AG20443 (cell line): ENCODE measurements around the gene STK32B.
A peak's percentile ranks its signal among the peaks of the same experiment; 100 is the strongest.

Source experiments
- DNase-seq: peaks from one replicate; pipeline ENCODE4 v3.0.0; 2012; ENCODE audit warnings: low spot score, mixed read lengths

STK32B gene

DNA sequence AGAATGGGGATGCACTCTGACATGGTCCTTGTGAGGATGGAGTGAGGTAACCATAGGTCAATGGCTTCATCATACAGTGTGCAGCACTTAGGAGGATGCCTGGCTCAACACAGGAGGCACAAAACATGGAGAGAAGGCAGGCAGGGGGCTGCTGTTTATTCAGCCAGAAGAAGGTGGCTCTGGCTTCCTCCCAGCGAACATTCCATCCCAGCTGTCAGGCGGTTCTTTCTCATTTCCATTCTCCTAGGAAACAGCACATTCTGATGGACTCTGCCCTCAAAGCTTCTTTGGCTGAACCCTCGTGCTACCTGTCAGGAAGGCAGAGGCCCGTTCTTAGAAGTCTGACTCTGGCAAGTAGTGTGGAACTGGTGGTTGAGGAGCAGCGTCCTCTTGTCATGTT lies 18.6 kb downstream of the STK32B start:
- no peak for DNase-seq

DNA sequence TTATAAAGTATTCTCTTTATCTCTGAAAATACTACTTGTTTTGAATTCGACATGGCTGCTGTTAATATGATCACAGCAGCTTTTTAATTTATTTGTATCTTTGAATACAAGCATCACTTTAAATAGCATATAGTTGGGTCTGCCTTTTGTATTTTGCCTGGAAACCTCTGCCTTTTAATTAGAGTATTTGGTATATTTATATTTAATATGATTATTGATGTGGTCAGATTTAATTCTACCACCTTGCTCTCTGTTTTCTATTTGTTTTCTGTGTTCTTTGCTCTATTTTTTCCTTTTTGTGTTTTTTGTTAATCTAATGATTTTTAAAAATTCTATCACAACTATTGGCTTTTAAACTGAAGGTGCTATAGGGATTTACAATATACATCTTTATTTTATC lies 21.7 kb downstream of the STK32B start:
- DNase-seq: no peak

DNA sequence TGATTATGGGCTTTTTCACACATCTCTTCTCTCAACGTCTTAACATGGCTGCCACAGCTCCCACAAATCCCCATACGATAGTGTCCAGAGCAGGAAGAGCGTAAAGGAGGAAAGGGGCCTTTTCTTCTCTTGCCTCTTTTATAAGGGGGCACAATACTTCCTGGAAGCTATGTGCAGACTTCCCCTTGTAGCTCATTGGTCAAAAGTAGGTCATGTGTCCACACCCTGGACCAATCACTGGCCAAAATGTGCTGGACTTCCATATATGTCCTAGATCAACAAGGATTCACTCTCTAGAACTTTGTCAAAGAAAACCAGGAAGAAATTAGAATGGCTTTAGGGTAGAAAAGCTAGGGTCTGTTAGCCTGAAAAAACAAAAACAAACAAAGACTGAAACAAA lies 26.7 kb downstream of the STK32B start:
- no peak for DNase-seq

DNA sequence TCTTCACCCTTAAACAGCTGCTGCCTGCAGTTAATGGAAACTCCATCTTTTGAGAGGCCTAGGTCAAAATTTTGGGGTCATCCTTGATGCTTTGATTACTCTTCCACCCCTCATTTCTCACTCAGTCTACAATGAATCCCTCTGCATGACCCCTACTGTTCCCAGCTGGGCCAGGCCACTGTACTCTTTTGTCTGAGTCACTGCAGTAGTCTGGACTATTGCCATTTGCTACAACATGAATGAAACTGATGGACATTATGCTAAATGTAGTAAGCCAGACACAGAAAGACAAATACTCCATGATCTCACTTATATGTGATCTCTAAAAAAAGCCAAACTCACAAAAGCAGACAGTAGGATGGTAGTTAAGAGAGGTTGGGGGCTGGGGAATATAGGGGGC lies 28.3 kb downstream of the STK32B start:
- DNase-seq: peak; percentile 29

DNA sequence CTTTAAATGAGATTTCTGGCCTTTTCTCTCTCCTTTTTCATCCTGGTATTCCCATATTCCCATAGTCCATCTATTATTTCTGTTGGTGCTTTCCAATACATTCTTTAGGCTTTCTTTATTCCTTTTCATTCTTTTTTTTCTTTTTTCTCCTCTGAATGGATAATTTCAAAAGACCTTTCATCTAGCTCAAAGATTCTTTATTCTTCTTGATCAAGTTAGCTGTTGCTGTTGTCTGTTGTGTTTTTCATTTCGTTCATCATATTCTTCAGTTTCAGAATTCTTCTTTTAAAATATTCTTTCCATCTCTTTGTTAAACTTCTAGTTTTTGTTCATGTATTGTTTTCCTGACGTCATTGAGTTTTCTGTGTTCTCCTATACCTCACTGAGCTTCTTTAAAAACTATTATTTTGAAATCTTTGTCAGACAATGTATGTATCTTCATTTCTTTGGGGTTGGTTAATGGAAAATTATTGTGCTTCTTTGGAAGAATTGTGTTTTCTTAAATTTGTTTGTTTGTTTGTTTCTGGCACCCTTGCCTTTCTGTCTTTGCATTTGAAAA lies 30.2 kb downstream of the STK32B start:
- no peak for DNase-seq

DNA sequence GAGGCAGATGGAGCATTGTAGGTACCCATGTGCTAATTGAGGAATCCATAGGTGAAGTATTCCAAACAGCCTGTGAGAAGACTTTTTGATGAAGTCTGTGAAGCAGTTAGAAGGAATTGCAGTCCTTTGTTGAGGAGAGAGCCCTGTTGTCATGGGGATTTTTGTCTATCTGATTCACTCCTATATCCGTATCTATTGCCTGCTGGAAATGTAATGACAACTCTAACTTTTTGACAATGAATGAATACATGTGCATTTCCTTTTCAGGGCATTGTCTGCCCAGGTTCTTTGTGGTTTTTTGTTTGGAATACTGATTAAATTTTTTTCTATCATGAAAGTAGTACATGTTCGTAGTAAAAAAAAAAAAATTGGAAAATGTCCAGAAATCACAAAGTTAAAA lies 31.1 kb downstream of the STK32B start:
- no peak for DNase-seq

DNA sequence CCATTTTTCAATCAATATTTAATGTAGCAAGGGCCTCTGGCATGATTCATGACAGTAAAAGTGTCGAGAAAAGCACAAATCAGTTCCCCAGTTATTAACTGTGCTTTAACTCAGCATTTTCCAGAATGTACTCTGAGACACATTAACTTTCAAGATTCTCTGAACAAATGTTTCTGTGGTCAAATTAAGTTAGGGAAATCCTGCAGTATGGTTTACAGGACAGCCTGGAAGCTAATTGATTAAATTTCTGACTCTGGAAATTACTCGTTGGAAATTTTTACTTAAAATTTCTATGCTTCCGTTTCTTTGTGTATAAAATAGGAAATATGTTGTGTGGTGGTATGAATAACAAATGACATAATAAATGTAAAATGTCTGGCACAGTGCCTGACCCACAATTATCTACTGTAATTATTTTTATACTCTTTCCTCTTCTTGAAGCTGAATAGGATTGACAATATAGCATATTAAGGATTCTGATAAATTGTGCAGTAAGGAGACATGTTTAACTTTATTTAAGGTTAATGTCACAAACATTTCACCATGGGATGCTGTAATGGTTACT lies 33.7 kb downstream of the STK32B start:
- no peak for DNase-seq

DNA sequence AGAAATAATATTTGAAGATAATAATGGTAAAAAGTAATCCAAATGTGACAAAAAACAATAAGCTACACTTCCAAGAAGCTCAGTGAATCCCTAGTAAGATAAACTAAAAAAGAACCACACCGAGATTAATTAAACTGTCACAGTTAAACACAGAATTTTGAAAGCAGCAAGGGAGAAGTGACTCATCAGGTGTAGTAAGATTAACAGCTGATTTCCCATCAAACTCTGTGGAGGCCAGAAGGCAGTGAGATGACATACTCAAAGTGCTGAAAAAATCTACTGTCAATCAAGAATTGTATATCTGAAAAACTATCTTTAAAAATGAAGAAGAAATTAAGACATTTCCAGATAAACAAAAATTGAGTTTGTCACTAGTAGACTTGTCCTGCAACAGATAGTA lies 35.3 kb downstream of the STK32B start:
- no peak for DNase-seq

DNA sequence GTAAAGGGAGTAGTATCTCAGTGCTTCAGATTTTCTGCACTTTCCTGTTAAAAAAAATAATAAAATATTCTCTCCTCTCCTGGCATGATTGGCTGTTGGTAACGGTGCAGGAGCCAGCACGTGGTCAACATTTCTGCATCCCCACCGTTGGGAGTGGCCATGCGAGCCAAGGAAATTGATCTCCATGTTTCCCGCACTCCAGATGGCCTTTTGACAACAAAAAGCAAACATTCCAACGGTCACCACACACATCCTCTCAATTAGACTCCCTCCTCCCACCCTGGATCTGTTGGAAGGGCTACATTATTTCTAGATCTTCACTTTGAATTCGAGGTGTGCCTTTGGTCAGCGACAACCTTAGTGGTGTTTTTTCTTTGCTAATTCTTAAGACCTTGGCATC lies 45.0 kb downstream of the STK32B start:
- no peak for DNase-seq

DNA sequence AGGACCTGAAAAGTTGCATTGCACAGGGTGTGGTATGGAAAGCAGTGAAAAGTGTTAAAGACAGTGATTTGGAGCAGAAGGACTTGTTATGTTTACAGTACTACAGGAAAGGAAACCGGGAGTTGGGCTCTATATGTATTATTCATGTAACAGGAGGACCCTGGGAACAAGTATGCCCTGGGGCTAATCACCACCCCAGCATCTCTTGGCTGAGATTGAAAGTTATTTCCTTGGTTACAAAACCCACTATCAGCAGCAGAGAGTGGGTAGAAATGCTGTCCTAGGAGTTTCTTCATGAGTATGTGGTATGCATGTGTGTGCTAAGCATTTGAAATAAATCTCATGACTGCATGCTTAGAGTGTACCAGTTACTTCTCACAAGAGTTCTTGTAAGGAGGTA lies 46.9 kb downstream of the STK32B start:
- DNase-seq: no peak

DNA sequence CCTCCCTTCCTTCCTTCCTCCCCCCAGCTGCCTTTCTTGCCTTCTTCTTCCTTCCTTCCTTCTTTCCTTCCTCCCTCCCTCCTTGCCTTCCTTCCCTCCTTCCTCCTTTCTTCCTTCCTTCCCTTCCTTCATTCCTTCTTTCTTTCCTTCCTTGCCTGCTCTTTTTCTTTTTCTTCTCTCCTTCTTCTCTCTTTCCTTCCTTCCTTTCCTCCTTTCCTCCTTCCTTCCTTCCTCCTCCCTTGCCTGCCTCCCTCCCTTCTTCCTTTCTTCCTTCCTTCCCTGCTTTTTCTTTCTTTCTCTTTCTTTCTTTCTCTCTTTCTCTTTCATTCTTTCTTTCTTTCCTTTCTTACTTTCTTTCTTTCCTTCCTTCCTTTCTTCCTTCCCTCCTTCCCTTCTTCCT lies 49.1 kb downstream of the STK32B start:
- no peak for DNase-seq

DNA sequence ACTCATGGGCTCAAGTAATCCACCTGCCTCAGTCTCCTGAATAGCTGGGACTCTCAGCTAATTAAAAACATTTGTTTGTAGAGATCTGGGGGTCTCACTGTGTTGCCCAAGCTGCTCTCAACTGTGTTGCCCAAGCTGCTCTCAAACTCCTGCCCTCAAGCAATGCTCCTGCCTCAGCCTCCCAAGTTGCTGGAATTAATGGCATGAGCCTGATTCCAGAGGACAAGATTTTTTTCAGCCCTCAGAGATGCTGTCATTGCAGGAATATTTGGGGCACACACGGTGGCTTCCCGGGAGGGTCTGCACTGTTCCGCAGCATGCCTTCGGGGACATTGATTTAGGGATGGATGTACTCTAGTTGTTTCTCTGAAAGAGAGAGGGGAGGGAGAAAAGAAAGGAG lies 49.7 kb downstream of the STK32B start:
- no peak for DNase-seq

DNA sequence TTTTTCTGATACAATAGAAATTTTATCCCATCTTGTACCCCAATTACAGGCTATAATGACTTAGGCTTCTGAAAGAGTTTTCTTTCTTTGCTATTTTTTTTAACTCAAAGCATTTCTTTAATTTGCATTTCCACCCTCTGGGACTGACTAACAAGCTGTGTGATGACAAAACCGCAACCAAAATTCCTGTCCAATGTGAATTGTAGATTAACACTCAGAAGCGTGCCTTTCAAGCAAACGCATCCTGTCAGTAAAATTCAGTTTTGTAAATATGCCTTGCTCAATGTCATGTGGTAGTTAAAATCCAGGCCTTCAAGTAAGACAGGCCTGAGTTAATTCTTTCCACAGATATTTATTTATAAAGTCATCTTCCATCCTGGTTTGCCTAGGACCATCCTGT lies 50.3 kb downstream of the STK32B start:
- DNase-seq: no peak

DNA sequence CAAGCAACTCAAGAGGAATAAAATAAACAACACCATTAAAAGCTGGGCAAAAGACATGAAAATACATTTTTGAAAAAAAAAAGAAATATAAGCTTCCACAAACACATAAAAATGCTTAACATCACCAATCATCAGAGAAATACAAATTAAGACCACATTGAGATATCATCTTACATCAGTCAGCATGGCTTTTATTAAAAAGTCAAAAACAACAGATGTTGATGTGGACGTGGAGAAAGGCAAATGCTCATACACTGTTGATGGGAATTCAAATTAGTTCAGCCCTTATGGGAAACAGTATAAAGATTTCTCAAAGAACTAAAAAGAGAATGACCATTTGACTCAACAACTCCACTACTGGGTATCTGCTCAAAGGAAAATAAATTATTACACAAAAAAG lies 59.6 kb downstream of the STK32B start:
- no peak for DNase-seq

DNA sequence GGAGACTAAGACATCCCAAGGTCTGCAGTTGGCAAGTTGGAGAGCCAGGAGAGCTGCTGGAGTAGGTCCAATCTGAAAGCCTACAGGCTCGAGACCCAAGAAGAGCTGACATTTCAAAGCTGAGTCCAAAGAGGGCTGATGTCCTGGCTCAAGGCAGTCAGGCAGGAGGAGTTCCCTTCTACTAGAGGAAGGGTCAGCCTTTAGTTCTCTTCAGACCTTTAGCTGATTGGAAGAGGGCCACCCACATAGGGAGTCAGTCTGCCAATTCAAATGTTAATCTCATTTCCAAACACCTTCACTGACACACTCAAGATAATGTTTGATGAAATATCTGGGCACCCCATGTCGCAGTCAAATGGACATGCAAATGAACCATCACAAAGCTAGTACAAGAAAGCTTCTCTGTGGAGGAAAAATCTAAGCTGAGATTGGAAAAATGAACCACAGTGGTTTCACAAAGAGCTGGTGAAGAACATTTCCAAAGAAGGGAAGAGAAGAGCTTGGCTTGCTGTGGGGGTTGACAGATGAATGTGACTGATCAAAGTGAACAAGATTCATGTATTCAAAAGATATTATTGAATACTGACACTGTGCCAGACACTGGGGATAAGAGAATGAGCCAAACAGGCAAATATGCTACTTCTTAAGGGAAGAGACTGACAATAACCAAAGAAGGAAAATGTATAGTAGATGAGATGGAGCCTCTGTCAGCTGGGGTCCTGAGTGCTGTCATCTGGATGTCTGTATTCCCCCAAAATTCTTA lies 61.2 kb downstream of the STK32B start:
- DNase-seq: no peak

DNA sequence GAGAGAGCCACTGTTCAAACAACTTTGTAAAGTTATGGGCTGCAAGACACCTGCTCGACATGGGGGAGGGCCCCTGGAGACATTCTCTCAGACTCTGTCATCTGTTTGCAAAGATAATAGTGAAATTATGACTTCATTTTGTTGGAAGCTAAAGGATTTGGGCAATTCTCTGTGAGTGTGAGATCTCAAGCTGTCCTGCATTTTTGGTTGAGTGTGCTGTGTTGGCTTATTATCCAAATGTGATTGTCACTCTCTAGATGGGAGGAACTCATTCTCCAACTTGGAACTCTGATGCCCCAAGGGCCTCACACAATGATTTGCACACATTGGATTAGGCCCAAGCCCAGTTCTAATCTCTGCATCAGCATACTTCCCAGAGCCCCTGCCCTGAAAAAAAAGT lies 63.7 kb downstream of the STK32B start:
- DNase-seq: peak; percentile 51

DNA sequence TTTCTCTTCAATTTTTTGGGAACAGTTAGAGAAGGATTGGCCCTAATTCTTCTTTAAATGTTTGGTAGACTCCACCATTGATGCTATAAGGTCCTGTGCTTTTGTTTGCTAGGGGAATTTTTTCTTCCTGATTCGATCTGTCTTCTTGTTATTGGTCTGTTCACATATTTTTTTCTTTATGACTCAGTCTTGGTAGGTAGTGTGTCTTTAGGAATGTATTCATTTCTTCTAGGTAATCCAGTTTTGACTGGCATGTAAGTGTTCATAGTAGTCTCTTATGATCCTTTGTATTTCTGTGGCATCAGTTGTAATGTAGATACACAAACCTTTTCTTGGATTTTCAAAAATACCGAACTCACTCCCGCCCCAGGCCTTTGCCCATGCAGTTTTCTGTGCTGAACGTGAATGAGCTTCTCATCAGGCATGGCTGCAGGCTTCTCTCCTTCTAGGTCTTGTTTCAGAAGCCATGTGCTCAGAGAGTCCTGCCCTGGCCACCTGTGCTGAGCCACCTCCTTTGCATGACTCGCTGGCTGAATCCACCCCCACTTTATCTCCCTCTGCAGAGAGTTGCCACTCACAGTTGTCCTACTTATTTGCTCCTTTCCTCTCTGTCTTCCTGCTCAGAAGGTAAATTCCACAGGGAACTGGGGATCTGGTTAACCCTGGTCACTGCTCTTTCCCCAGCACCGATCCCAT lies 67.0 kb downstream of the STK32B start:
- no peak for DNase-seq

DNA sequence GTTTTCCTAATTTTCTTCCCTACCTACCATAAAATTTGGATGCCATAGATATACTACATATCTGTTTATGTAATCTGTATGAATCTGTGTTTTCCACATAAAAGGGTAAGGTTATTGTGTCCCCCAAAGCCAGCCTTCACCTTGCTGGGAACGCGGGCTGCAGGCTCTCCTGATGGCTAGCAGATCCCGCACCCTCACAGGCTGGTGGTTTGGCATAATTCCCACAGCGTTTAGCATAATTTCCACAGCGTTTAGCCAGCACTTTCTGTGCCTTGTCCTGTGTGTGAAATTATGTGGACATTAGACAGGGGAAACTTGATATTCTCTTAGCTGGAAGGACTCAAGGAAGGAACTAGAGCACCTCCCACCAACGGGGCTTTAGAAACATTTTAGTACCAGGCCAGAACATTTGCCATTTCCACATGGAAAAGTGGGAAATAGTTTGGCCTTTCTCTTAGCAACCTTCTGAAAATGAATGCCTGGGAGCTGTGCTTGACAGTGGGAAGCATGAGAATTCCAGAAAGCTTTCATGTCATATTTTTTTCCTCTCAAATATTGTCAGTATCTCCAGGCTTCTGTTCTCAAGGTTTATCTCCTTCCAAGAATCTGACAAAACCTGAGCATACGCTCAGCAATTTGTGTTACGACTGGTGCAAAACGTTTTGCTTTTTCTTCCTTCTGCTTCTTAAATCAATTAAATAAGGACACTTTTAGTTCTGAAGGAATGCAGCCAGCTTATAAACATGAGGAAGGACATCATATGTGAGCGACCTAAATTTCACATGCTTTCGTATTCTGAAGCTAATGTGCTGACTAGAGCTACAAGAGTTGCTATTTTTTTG lies 67.9 kb downstream of the STK32B start:
- DNase-seq: no peak

DNA sequence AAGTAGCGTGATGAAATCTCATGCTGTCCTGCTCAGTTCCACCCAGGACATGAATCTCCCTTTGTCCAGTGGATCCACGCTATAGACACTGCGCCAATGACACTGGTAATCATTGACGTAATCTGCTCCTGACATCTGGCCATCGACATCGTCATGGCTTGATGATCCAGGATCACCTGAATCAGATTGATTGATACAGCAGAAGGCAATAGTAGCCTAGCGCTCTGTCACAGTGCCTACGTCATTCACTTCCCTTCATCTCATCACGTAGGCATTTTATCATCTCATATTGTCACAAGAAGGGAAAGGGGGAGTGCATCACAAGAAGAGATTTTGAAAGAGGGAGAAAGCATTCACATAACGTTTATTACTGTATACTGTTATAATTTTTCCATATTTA lies 68.8 kb downstream of the STK32B start:
- DNase-seq: no peak

DNA sequence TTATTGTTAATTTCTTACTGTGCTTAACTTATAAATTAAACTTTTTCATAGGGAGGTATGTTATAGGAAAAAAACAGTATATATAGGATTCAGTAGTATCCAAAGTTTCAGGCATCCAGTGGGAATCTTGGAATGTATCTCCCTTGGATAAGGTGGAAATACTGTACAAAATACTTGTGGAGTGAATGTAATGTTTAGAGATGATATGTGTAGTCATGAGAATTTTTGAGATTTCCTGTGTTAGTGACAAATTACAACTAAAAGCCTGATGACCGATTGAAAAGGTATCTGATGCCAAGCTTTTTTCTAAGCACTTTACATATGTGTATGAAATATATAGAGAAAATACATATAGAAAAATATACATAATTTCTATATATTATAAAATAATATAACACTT lies 69.2 kb downstream of the STK32B start:
- DNase-seq: no peak

DNA sequence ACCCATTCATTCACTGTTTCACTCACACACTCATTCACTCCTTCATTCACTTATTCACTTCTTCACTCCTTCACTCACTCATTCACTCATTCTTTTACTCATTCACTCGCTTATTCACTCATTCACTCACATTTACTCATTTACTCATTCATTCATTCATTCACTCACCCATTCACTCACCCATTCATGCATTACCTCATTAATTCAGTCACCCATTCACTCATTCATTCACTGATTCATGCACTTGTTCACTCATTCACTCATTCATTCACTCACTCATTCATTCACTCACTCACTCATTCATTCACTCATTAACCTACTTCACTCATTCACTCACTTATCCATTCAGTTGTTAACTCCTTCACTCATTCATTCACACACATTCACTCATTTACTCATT lies 70.8 kb downstream of the STK32B start:
- no peak for DNase-seq

DNA sequence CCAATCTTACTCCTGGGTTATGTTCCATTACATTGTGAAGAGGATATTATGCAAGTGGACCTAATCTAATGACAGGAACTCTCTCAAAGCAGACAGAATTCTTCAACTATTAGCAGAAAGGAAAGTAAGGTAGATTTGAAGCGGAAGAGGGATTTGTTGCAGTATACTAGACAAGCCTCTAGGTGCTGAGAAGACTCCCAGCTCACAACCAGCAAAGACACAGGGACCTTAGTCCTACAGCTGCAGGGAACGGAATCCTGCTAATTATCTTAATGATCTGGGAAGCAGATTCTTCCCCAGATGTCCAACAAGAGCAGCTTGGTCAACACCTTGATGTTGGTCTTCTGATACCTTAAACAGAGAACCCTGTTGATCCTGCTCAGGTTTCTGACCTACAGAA lies 73.6 kb downstream of the STK32B start:
- no peak for DNase-seq
